GM21737 (cell line): ENCODE results near the gene ZNF415.

ENCODE experiments used
- ATAC-seq: cut with Tn5 transposase; IDR thresholded peaks from one replicate; pipeline ENCODE4 v1.9.1; 2021; ENCODE audit warnings: mild to moderate bottlenecking, moderate library complexity; ENCODE audit not compliant: unreplicated experiment

ZNF415 gene

GRCh38 chr19:53057904-53058580 lies 74.7 kb downstream of the ZNF415 start:
- ATAC-seq = no peak
